NCI-H1436 (cell line): ENCODE results near the gene RRAGC.
"Not testable (repeated sequence)": the region's sequence is repeated elsewhere in the genome, so short reads cannot be mapped to it uniquely, and the experiment has no call there.

Experiments used
- DNase-seq: peaks from one replicate; lab custom pipeline; 2025; lab: John Stamatoyannopoulos, UW

The RRAGC gene

GRCh38 chr1:38858833-38859560 lies 575 bp downstream of the RRAGC start:
- peak; percentile 38 for DNase-seq

GRCh38 chr1:38852780-38853179 lies 6.8 kb downstream of the RRAGC start:
- DNase-seq: no peak

- no peak for DNase-seq
Observed at GRCh38 chr1:38848071-38848470, 11.5 kb downstream of the RRAGC start.

- no peak for DNase-seq
Observed at GRCh38 chr1:38846210-38846609, 13.4 kb downstream of the RRAGC start.

- DNase-seq: not testable (repeated sequence)
Observed at GRCh38 chr1:38845088-38845487, 14.5 kb downstream of the RRAGC start.

- no peak for DNase-seq
Observed at GRCh38 chr1:38840281-38840680, 19.3 kb downstream of the RRAGC start.

- DNase-seq: no peak
Observed at GRCh38 chr1:38839363-38839762, 20.2 kb downstream of the RRAGC start.

GRCh38 chr1:38836316-38836715 lies 23.3 kb downstream of the RRAGC start:
- DNase-seq: not testable (repeated sequence)

GRCh38 chr1:38834937-38835827 lies 24.4 kb downstream of the RRAGC start:
- peak; percentile 76 for DNase-seq

GRCh38 chr1:38834221-38834782 lies 25.3 kb downstream of the RRAGC start:
- no peak for DNase-seq

- no peak for DNase-seq
Observed at GRCh38 chr1:38833146-38833545, 26.4 kb downstream of the RRAGC start.

GRCh38 chr1:38832370-38832734 lies 27.2 kb downstream of the RRAGC start:
- DNase-seq: no peak

GRCh38 chr1:38831731-38832369 lies 27.7 kb downstream of the RRAGC start:
- no peak for DNase-seq

- no peak for DNase-seq
Observed at GRCh38 chr1:38829368-38829767, 30.2 kb downstream of the RRAGC start.

- no peak for DNase-seq
Observed at GRCh38 chr1:38827318-38827717, 32.3 kb downstream of the RRAGC start.

- no peak for DNase-seq
Observed at GRCh38 chr1:38826886-38827285, 32.7 kb downstream of the RRAGC start.

GRCh38 chr1:38826262-38826661 lies 33.3 kb downstream of the RRAGC start:
- peak; percentile 58 for DNase-seq

- DNase-seq: no peak
Observed at GRCh38 chr1:38820860-38821259, 38.7 kb downstream of the RRAGC start.

GRCh38 chr1:38819516-38819915 lies 40.1 kb downstream of the RRAGC start:
- no peak for DNase-seq

- no peak for DNase-seq
Observed at GRCh38 chr1:38819040-38819439, 40.5 kb downstream of the RRAGC start.

- DNase-seq: no peak
Observed at GRCh38 chr1:38818175-38818976, 41.2 kb downstream of the RRAGC start.
